Astrocyte (in vitro differentiated cells and primary cell): ENCODE measurements around the gene MEIOSIN. TPM values are rescaled to one million over a fixed set of nuclear protein-coding genes. Genes with fewer than 3 reads are reported as not detected.
A peak's percentile ranks its signal among the peaks of the same experiment; 100 is the strongest.

Experiments
- DNase-seq: peaks from one replicate; pipeline ENCODE4 v3.0.0-alpha.2; 2010; ENCODE audit warnings: low read depth
- FAIRE-seq: peaks from 2 replicates; lab custom pipeline; 2011; peaks lifted over from hg19 to GRCh38; lab: Jason Lieb, UNC
- H2AFZ ChIP-seq: 2 replicates; pipeline ENCODE4 v1.6.0; 2012; ENCODE audit warnings: low read depth, low read length, inconsistent platforms
- H3K27ac ChIP-seq: 2 replicates; pipeline ENCODE4 v1.5.1; 2011; ENCODE audit warnings: low read depth, low read length, inconsistent platforms
- H3K27me3 ChIP-seq: 2 replicates; pipeline ENCODE4 v1.6.0; 2011; ENCODE audit warnings: low read length, inconsistent platforms; ENCODE audit not compliant: insufficient read depth
- H3K36me3 ChIP-seq: 2 replicates; pipeline ENCODE4 v1.5.1; 2011; ENCODE audit warnings: low read length, inconsistent platforms; ENCODE audit not compliant: insufficient read depth
- H3K4me1 ChIP-seq: 2 replicates; pipeline ENCODE4 v1.5.1; 2011; ENCODE audit warnings: low read length, inconsistent platforms; ENCODE audit not compliant: insufficient read depth
- H3K4me2 ChIP-seq: 2 replicates; pipeline ENCODE4 v1.6.0; 2012; ENCODE audit warnings: low read length, inconsistent platforms
- H3K4me3 ChIP-seq: 2 replicates; pipeline ENCODE4 v1.5.1; 2011; ENCODE audit warnings: low read depth, mild to moderate bottlenecking, low read length, inconsistent platforms; ENCODE audit not compliant: insufficient read depth
- H3K79me2 ChIP-seq: 2 replicates; pipeline ENCODE4 v1.6.0; 2012; ENCODE audit warnings: mild to moderate bottlenecking, low read length, inconsistent platforms; ENCODE audit not compliant: insufficient read depth
- H3K9ac ChIP-seq: 2 replicates; pipeline ENCODE4 v1.6.0; 2012; ENCODE audit warnings: mild to moderate bottlenecking, low read length, inconsistent platforms
- H3K9me3 ChIP-seq: 2 replicates; pipeline ENCODE4 v1.5.1; 2012; ENCODE audit warnings: low read depth, mild to moderate bottlenecking, low read length, inconsistent platforms; ENCODE audit not compliant: insufficient read depth
- H4K20me1 ChIP-seq: 2 replicates; pipeline ENCODE4 v1.6.0; 2012; ENCODE audit warnings: low read length, inconsistent platforms; ENCODE audit not compliant: insufficient read depth
- H3K27ac Mint-ChIP-seq: one replicate; pipeline ENCODE4 v1.8.0; 2021; ENCODE audit warnings: mild to moderate bottlenecking, mixed read lengths; ENCODE audit not compliant: unreplicated experiment
- H3K27me3 Mint-ChIP-seq: one replicate; pipeline ENCODE4 v1.8.0; 2021; ENCODE audit warnings: low read depth, mixed read lengths; ENCODE audit not compliant: unreplicated experiment
- H3K36me3 Mint-ChIP-seq: one replicate; pipeline ENCODE4 v1.8.0; 2021; ENCODE audit warnings: low read depth, mixed read lengths; ENCODE audit not compliant: unreplicated experiment
- H3K4me1 Mint-ChIP-seq: one replicate; pipeline ENCODE4 v1.8.0; 2021; ENCODE audit warnings: low read depth, mixed read lengths; ENCODE audit not compliant: unreplicated experiment
- H3K4me3 Mint-ChIP-seq: one replicate; pipeline ENCODE4 v1.8.0; 2021; ENCODE audit warnings: mild to moderate bottlenecking, moderate library complexity, mixed read lengths; ENCODE audit not compliant: unreplicated experiment
- H3K9me3 Mint-ChIP-seq: one replicate; pipeline ENCODE4 v1.8.0; 2021; ENCODE audit warnings: mild to moderate bottlenecking, mixed read lengths; ENCODE audit not compliant: unreplicated experiment
- EZH2 ChIP-seq: IDR thresholded peaks from 2 replicates; pipeline ENCODE4 v1.6.1; 2012; ENCODE audit warnings: mild to moderate bottlenecking, low read length, inconsistent platforms; ENCODE audit not compliant: insufficient read depth
- total RNA-seq: library from RNA; stranded (reverse); gene quantifications from 2 replicates; pipeline ENCODE4 v1.2.1, GENCODE V29; 2021
- TF ChIP-seq, protein P1 (sequence below): IDR thresholded peaks from 2 replicates; pipeline ENCODE4 v1.5.1; 2011; ENCODE audit warnings: low read depth, mild to moderate bottlenecking, inconsistent platforms, low read length, moderate library complexity; ENCODE audit not compliant: insufficient read depth

Gene MEIOSIN
- total RNA-seq, 1 donor from 2014 or later, result not detected

DNA sequence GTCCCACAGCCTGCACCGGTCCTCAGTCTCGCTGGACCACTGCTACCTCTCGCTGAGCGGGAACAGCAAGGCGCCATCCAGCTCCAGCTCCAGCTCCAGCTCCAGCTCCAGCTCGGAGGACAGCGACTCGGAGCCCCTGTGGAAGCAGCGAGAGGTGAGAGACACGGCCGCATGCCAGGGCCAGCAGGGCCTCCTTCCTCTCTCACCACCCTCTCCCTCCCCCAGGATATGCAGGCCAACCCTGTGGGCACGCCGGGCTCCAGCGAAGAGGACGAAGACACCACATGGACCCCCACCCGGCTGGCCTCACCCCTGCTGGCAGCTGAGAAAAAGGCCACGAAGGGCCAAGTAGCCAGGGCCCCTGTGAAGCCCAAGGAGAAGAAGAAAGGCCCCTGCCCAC, 28.5 kb downstream of the MEIOSIN start:
- no peaks in the 10 kb centered on the region for H3K9me3 Mint-ChIP-seq
- H3K27ac ChIP-seq, result no peak overlapping the region
- H3K9me3 ChIP-seq, result no peaks in the 10 kb centered on the region
- no peak for FAIRE-seq
- H4K20me1 ChIP-seq, result no peaks in the 10 kb centered on the region
- H3K27me3 ChIP-seq, result no peaks in the 10 kb centered on the region
- H3K4me3 Mint-ChIP-seq, result no peak overlapping the region
- H3K4me2 ChIP-seq, result no peak overlapping the region
- no peak for TF ChIP-seq EZH2
- TF ChIP-seq, protein P1, sequence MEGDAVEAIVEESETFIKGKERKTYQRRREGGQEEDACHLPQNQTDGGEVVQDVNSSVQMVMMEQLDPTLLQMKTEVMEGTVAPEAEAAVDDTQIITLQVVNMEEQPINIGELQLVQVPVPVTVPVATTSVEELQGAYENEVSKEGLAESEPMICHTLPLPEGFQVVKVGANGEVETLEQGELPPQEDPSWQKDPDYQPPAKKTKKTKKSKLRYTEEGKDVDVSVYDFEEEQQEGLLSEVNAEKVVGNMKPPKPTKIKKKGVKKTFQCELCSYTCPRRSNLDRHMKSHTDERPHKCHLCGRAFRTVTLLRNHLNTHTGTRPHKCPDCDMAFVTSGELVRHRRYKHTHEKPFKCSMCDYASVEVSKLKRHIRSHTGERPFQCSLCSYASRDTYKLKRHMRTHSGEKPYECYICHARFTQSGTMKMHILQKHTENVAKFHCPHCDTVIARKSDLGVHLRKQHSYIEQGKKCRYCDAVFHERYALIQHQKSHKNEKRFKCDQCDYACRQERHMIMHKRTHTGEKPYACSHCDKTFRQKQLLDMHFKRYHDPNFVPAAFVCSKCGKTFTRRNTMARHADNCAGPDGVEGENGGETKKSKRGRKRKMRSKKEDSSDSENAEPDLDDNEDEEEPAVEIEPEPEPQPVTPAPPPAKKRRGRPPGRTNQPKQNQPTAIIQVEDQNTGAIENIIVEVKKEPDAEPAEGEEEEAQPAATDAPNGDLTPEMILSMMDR, result no peak
- peaks cover 8% of the 10 kb centered on the region for H3K4me1 Mint-ChIP-seq
- no peak for DNase-seq
- no peaks in the 10 kb centered on the region for H3K36me3 ChIP-seq
- peaks cover 9% of the 10 kb centered on the region for H3K27me3 Mint-ChIP-seq
- H3K27ac Mint-ChIP-seq, result no peak overlapping the region
- peaks cover 20% of the 10 kb centered on the region for H3K4me1 ChIP-seq
- H3K4me3 ChIP-seq, result no peak overlapping the region
- H2AFZ ChIP-seq, result no peak overlapping the region
- peaks cover 8% of the 10 kb centered on the region for H3K79me2 ChIP-seq
- no peak overlapping the region for H3K9ac ChIP-seq
- H3K36me3 Mint-ChIP-seq, result no peaks in the 10 kb centered on the region

DNA sequence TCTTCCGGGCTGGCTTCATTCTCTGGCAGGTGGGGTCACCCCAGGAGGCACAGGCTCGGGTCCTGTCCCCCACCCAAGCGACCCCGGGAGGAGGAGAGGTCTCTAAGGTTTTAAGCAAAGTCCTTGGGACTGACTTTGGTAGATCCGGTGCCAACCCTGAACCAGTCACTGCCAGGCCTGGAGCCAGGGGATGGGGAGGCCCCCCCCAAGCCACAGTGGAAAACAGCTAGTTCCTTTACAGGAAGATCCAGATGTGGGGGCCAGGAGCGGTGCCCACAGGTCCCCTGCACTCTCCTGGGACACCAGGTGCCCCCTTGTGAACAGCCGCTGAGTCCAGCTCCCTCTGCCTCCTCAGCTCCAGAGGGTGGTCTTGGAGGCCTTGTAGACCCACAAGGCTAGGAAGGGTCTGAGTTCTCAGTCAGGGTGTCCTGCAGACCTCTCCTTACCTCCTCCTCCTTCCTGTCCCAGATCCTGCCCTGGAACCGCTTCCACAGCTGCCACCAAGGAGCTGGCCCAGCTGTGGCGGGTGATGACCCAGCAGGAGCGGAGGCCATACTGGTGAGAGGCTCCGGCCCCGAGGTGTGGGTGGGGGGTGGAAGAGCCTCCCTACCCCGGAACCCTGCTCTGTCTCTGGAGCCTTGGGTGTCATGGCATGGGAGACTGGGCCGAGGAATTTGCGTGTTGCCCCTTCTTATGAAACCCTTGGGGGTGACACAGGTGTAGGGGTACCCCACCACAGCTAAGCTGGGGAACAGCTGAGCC, 29.8 kb downstream of the MEIOSIN start:
- H3K9me3 Mint-ChIP-seq, result no peaks in the 10 kb centered on the region
- peak overlapping the region; percentile 41 for H3K27ac Mint-ChIP-seq
- FAIRE-seq, result no peak

More for the DNA sequence above, 29.8 kb downstream of the MEIOSIN start:
- Histone ChIP-seq H3K4me3 (no peak overlapping the region), H3K4me2 (no peak overlapping the region), H3K4me1 (peaks cover 27% of the 10 kb centered on the region), H3K9me3 (no peaks in the 10 kb centered on the region), H4K20me1 (no peaks in the 10 kb centered on the region), H3K27me3 (no peaks in the 10 kb centered on the region), H3K36me3 (no peaks in the 10 kb centered on the region), H3K9ac (no peak overlapping the region), H3K27ac (no peak overlapping the region), H3K79me2 (peaks cover 12% of the 10 kb centered on the region), H2AFZ (no peak overlapping the region)
- H3K27me3 Mint-ChIP-seq, result peaks cover 5% of the 10 kb centered on the region
- no peak overlapping the region for H3K4me3 Mint-ChIP-seq
- TF ChIP-seq, protein P1, result no peak
- no peak for TF ChIP-seq EZH2
- peaks cover 8% of the 10 kb centered on the region for H3K4me1 Mint-ChIP-seq
- no peak for DNase-seq
- H3K36me3 Mint-ChIP-seq, result no peaks in the 10 kb centered on the region
